ENCODE data around the gene NRCAM. TPM values are rescaled to one million over a fixed set of nuclear protein-coding genes. Genes with fewer than 3 reads are reported as not detected.

Gene NRCAM
- total RNA-seq, 1 experiment from 2014 or later, result 45.7 TPM

DNA sequence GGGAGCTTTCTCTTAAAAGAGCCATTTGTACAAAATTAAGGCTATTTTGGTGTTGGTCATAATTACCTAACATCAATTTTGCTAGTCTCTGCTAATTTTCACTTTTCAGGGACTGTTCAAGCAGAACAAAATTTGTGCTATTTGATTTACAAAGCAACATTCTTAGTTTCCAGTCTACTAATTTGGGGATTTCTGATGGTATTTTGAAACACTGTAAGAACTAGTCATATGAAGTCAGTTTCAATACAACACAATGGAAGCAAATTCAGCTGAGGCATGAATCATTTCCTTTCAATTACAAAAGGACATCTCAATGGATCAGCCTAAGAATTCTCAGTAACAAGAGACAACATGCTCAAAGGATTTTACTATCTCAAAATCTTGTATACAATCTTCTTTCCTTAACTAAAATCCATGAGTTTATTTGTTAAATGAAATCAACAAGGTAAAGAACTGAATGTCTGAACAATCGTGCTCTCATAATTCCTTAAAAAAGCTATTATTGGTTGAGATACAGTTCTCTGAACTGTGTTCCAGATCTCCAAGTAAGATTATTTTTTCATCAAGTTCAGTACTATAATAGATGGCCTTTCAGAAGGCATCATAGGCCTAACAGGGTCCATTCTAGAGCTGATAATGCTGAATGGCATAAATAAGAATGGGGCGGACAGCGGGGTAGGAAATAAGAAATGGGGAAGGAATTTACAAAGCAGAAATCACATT lies 144.6 kb downstream of the NRCAM start:
- no peaks in the 10 kb centered on the region for H3K27me3 ChIP-seq (replicated peaks; ENCODE audit: insufficient read depth, low read depth, low read length, poor library complexity)
- H3K27ac ChIP-seq (ENCODE audit: low read depth, low read length, poor library complexity, severe bottlenecking), result peak overlapping the region; percentile 71
- H3K9me3 ChIP-seq (ENCODE audit: low read depth, low read length, poor library complexity, severe bottlenecking), result no peaks in the 10 kb centered on the region
- BruUV-seq (replicated peaks), result no TSS peak
- ChIA-PET CTCF (interaction anchor here (1.0 kb wide), 1 partner anchor 141 kb away, joined by 3 read pairs; no protein-coding TSS in a partner anchor), POLR2A (ENCODE audit: low non-redundant PET) (interaction anchor here (0.6 to 0.7 kb wide), 2 partner anchors 16 to 25 kb away, joined by 3 read pairs; no protein-coding TSS in a partner anchor)
- peaks cover 67% of the 10 kb centered on the region for H3K4me1 ChIP-seq (ENCODE audit: insufficient read depth, low read length, poor library complexity, severe bottlenecking)
- H3K36me3 ChIP-seq (ENCODE audit: insufficient read depth, low read length, poor library complexity, severe bottlenecking), result no peaks in the 10 kb centered on the region
- intact Hi-C loops (cut with micrococcal nuclease; ENCODE audit: unreplicated experiment), result no loop called here
- DNase-seq (ENCODE audit: low spot score), result peak; percentile 85
- H3K4me3 ChIP-seq (ENCODE audit: low read depth, low read length, poor library complexity, severe bottlenecking), result no peak overlapping the region
- TF ChIP-seq, protein P1, sequence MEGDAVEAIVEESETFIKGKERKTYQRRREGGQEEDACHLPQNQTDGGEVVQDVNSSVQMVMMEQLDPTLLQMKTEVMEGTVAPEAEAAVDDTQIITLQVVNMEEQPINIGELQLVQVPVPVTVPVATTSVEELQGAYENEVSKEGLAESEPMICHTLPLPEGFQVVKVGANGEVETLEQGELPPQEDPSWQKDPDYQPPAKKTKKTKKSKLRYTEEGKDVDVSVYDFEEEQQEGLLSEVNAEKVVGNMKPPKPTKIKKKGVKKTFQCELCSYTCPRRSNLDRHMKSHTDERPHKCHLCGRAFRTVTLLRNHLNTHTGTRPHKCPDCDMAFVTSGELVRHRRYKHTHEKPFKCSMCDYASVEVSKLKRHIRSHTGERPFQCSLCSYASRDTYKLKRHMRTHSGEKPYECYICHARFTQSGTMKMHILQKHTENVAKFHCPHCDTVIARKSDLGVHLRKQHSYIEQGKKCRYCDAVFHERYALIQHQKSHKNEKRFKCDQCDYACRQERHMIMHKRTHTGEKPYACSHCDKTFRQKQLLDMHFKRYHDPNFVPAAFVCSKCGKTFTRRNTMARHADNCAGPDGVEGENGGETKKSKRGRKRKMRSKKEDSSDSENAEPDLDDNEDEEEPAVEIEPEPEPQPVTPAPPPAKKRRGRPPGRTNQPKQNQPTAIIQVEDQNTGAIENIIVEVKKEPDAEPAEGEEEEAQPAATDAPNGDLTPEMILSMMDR (conservative IDR thresholded peaks at IDR 0.05; ENCODE audit: low read depth, low read length), result no peak
- TF ChIP-seq EZH2 (IDR thresholded peaks at IDR 0.05; ENCODE audit: borderline replicate concordance, low read depth, low read length, poor library complexity, severe bottlenecking), result no peak

DNA sequence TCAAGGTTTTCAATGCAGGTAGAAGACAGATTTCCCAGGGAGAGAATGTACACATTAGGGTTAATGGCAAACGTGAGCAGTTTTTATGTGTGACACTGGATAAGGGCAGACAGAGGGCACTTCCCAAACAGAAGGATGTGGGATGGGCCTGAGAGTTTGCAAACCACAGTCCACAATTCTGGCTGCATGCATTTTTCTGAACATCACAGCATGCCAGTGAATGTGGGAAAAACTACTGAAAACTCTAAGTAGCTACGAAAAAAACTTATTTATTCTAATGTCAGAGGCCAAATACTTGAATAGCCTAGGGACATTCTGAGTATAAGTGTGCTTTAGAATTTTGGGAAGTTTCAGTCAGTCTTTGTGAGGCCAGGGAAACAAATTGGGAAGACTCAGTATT lies 145.9 kb downstream of the NRCAM start:
- Histone ChIP-seq H3K4me1 (ENCODE audit: insufficient read depth, low read length, poor library complexity, severe bottlenecking) (peaks cover 67% of the 10 kb centered on the region), H3K27ac (ENCODE audit: low read depth, low read length, poor library complexity, severe bottlenecking) (peak overlapping the region; percentile 71), H3K27me3 (replicated peaks; ENCODE audit: insufficient read depth, low read depth, low read length, poor library complexity) (no peaks in the 10 kb centered on the region), H3K36me3 (ENCODE audit: insufficient read depth, low read length, poor library complexity, severe bottlenecking) (no peaks in the 10 kb centered on the region), H3K9me3 (ENCODE audit: low read depth, low read length, poor library complexity, severe bottlenecking) (no peaks in the 10 kb centered on the region), H3K4me3 (ENCODE audit: low read depth, low read length, poor library complexity, severe bottlenecking) (no peak overlapping the region)
- no peak for DNase-seq (ENCODE audit: low spot score)
- TF ChIP-seq, protein P1 (conservative IDR thresholded peaks at IDR 0.05; ENCODE audit: low read depth, low read length), result no peak
- no peak for TF ChIP-seq EZH2 (IDR thresholded peaks at IDR 0.05; ENCODE audit: borderline replicate concordance, low read depth, low read length, poor library complexity, severe bottlenecking)
- BruUV-seq (replicated peaks), result no TSS peak
- POLR2A ChIA-PET (ENCODE audit: low non-redundant PET), result no interaction called here
- intact Hi-C loops (cut with micrococcal nuclease; ENCODE audit: unreplicated experiment), result no loop called here
- CTCF ChIA-PET, result no interaction called here

DNA sequence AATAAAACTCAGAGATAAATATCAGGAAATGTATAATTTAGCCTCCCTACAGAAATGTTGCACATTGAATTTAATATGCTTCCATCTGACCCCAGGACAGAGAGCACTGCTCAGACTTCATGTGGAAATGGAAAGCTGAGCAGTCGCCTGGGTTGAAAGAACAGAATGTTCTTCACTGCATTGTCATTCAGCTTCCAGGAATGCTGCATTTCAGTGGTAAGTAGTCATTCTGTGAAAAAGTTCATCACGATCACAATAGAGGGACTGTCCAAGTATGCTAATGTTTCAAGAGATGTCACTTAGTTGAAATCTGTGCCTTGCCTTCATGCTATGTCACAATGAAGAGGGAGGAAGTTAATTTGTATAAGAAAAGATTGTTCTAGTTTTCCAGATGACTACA lies 147.3 kb downstream of the NRCAM start:
- H3K27ac ChIP-seq (ENCODE audit: low read depth, low read length, poor library complexity, severe bottlenecking), result no peak overlapping the region
- intact Hi-C loops (cut with micrococcal nuclease; ENCODE audit: unreplicated experiment), result no loop called here
- ChIA-PET CTCF (interaction anchor here (0.6 kb wide), 1 partner anchor 132 kb away, joined by 4 read pairs; no protein-coding TSS in a partner anchor), POLR2A (ENCODE audit: low non-redundant PET) (no interaction called here)
- no peak overlapping the region for H3K4me3 ChIP-seq (ENCODE audit: low read depth, low read length, poor library complexity, severe bottlenecking)
- no peaks in the 10 kb centered on the region for H3K9me3 ChIP-seq (ENCODE audit: low read depth, low read length, poor library complexity, severe bottlenecking)
- TF ChIP-seq, protein P1 (conservative IDR thresholded peaks at IDR 0.05; ENCODE audit: low read depth, low read length), result no peak
- TF ChIP-seq EZH2 (IDR thresholded peaks at IDR 0.05; ENCODE audit: borderline replicate concordance, low read depth, low read length, poor library complexity, severe bottlenecking), result no peak
- no TSS peak for BruUV-seq (replicated peaks)
- no peaks in the 10 kb centered on the region for H3K27me3 ChIP-seq (replicated peaks; ENCODE audit: insufficient read depth, low read depth, low read length, poor library complexity)
- DNase-seq (ENCODE audit: low spot score), result peak; percentile 61
- no peaks in the 10 kb centered on the region for H3K36me3 ChIP-seq (ENCODE audit: insufficient read depth, low read length, poor library complexity, severe bottlenecking)
- H3K4me1 ChIP-seq (ENCODE audit: insufficient read depth, low read length, poor library complexity, severe bottlenecking), result peaks cover 59% of the 10 kb centered on the region

Measured in A673 (cell line).